GM19025 (cell line): ENCODE data around the gene PLIN3.
"Not testable (repeated sequence)": the region's sequence is repeated elsewhere in the genome, so short reads cannot be mapped to it uniquely, and the experiment has no call there.

Experiments
- ATAC-seq: cut with Tn5 transposase; IDR thresholded peaks from one replicate; pipeline ENCODE4 v1.9.1; 2021; ENCODE audit warnings: mild to moderate bottlenecking, low read depth, moderate library complexity; ENCODE audit not compliant: unreplicated experiment

PLIN3 gene, protein sequence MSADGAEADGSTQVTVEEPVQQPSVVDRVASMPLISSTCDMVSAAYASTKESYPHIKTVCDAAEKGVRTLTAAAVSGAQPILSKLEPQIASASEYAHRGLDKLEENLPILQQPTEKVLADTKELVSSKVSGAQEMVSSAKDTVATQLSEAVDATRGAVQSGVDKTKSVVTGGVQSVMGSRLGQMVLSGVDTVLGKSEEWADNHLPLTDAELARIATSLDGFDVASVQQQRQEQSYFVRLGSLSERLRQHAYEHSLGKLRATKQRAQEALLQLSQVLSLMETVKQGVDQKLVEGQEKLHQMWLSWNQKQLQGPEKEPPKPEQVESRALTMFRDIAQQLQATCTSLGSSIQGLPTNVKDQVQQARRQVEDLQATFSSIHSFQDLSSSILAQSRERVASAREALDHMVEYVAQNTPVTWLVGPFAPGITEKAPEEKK

GRCh38 chr19:4867534-4868285, at the start of gene PLIN3:
TSS of gene PLIN3 (minus strand) at chr19:4867667. CDS start at chr19:4861394, 6,273 bp downstream.
- peak; percentile 75 for ATAC-seq

- no peak for ATAC-seq
Observed at GRCh38 chr19:4916292-4917082, 49.0 kb upstream of the PLIN3 start.

DNA sequence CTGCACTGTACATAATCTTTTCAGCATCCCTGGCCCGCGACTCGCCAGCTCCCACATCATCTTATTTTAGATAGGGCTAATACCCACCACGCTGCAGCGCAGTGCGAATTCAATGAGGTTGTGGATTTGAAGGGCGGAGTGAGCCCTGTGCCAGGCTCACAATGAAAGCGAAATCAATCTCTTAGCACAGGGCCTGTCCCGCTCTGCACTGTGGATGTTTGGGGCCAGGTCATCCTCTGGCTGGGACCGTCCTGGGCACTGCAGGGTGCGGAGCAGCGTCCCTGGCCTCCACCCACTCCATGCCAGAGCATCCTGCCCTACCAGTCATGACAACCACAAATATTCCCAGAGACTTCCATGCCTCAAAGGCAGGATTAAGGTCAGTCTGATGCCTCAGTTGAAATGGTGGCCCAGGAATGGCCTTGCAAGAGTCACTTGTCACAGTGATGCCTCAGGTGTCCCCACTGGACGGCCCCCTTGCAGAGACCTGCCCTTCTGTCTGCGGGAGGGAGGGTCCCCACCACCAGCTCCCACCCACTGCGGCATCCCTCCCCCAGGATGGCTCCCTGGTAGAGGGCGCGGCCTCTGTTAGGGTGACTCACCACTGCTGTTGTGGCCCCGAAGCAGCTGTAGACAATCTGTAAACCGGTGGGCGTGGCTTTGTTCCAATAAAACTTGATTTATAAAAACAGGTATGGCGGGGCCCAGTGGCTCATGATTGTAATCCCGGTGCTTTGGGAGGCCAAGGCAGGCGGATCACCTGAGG, 47.5 kb upstream of the PLIN3 start:
- no peak for ATAC-seq

DNA sequence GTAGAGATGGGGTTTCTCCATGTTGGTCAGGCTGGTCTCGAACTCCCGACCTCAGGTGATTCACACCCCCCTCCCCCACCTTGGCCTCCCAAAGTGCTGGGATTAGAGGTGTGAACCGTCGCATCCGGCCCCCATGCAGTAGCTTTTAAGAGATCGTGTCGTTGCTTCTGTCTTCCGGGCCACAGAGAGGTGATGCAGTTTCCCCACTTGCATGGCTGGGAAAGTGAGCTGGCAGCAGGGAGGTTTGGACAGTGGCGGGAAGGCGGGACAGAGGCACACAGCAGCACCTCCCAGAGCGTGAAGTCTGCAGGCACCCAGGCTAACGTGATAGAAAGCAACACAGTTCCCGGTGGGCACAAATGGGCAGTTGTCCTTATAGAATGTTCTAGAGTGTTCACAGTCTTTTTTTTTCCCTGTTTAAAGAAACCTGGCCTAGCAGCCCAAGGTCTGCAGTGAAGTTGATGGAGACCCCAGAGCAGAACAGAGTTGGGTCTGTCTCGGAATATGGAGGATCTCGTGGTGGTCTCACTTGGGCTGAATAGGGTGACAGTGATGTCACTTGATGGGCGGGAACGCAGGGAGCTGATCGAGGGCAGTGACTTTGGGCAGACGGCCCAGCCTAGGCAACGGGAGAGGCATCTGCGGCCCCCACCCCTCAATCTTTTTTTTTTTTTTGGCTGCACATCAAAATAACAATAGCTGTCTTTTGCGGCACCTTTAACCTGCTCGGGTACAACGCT, 46.7 kb upstream of the PLIN3 start:
- no peak for ATAC-seq

DNA sequence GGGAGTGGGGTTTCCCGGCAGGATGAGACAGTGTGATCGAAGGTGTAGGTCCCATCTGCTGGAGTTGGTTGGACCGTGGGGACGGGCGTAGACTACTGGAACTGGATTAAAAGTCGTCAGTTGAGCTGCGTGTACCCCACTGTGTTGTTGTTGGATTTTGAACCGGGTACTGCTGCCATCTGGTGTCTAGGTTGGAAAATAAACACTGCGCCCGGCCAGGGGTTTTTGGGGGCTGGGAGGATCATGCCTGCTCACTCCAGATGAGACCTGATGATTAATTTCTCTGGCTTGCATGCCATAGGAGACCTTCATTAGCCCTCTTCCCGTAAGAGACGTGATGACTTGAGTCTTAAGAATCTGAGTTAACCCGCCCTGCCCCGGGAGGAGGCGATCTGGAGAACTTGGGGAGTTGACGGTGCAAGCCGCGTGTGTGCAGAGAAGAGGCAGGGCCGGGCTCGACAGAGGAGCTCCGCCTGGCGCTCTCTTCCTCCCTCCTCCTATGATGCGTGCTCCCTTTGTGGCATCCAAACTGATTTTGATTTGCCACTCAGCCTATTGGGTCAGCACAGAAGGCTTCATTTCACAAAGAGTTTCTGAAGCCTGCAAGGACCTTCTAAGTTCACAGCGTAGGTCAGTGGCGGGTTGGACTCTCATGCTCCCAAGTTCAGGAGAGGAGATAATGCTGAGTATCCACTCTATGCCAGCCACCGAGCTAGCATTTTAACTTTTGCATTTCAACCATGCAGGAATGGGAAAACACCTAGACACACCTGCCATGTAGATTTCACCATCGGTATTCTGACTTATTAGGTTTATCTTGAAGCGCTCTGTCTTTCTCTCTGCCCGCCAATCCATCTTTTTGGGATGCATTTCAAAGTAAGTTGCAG, 44.6 kb upstream of the PLIN3 start:
- no peak for ATAC-seq

DNA sequence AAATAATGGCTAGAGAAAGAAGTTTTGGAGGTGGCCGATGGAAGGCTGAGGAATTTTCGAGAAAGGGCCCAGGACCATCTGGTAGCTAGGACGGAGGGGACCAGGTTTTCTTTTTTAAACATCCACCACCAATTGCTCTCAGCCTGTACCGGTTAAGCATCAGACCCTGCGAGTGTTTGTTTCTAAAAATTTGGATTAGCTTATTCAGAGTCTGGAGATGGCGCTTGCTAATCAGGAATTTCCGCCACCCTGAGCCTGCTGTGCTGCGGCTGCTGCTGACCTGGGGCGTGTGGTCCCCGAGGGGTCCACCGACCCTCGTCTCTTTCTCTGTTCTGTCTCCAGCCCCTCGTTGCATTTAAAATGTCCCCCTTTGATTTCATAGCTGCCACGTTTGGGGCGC, 43.8 kb upstream of the PLIN3 start:
- ATAC-seq: no peak

- ATAC-seq: no peak
Observed at GRCh38 chr19:4910594-4911281, 43.3 kb upstream of the PLIN3 start.

GRCh38 chr19:4909897-4910593, 42.6 kb upstream of the PLIN3 start:
- peak; percentile 85 for ATAC-seq

DNA sequence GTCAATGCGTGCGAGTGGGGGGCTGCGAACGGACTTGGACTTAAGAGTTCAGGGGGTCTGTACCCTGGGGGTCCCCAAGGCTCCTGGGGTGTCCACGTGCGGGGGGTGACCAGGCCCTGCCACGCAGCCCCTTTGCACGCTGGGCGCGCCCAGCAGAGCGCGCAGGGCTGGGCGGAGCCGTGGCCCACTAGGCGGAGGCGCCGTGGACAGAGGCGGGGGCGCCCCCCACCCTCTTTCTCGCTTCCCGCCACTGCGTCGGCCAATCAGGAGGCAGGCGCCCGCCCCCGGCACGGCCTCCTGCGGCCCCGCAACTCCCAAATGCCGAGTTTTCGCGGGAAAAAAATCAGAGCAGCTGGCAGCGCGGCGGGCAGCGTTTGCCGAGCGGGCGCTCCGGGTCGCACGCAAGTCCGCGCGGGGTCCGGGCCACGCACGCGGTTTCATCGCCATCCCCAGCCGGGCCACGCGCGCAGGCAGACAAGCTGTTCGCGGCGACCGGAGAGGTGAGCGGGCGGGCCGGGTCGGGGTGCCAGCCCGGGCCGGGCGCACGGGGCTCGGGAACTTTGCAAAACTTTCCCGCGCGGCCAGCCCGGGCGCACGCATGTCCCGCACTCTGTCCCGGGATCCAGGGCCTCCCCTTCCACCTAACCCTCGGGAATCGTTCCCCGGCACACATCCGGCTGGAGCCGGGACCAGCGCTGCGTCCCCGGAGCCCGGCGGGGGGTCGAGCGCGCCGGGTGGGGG, 41.9 kb upstream of the PLIN3 start, which contains the start of gene UHRF1:
UHRF1 (plus strand) TSS at position 346 of the 741 bp plus-strand sequence. CDS start 1,385 bp downstream, outside the sequence.
- ATAC-seq: peak; percentile 22

- ATAC-seq: no peak
Observed at GRCh38 chr19:4908781-4909155, 41.3 kb upstream of the PLIN3 start.

DNA sequence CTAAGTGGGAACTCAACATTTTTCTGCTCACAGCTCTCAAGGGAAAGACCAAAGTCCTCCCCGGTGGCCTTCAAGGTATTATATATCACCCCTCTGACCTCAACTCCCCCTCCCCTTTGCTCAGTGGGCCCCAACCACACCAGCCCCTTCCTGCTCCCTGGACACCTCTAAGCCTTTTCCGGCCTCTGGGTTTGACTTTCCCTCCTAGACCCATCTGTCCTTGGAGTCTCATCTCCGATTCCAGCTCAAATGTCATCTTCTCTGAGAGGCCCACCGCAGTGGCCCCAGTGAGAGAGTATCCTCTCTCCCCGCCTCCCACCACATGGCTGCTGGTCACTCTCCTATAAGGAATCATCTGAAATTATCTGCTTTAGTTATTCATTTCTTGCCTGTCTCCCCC, 40.9 kb upstream of the PLIN3 start:
- ATAC-seq: no peak

DNA sequence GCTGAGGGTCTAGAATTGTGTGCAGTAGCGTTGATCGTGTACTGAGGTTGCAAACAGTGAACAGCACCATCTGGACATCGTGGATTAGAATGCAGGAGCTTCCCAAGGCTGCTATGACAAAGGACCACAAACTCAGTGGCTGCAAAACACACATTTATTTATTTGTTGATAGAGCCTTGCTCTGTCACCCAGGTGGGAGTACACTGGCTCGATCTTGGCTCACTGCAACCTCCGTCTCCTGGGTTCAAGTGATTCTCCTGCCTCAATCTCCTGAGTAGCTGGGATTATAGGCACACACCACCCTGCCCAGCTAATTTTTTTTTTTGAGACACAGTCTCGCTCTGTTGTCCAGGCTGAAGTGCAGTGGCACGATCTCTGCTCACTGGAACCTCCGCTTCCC, 39.5 kb upstream of the PLIN3 start:
- no peak for ATAC-seq

DNA sequence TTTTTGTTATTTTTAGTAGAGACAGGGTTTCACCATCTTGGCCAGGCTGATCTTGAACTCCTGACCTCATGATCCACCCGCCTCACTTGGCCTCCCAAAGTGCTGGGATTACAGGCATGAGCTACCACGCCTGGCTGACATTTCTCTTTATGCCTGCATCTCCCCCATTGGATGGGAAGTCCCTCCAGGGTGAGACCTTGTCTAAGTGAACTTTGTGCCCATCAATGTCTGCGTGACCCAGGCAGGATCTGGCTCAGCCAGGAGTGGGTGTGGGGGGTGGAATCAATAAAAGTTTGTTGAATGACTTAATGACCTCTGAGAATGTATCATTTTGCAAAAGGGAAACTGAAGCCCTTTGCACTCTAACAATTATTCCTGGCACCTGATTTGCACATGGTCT, 37.0 kb upstream of the PLIN3 start:
- no peak for ATAC-seq

DNA sequence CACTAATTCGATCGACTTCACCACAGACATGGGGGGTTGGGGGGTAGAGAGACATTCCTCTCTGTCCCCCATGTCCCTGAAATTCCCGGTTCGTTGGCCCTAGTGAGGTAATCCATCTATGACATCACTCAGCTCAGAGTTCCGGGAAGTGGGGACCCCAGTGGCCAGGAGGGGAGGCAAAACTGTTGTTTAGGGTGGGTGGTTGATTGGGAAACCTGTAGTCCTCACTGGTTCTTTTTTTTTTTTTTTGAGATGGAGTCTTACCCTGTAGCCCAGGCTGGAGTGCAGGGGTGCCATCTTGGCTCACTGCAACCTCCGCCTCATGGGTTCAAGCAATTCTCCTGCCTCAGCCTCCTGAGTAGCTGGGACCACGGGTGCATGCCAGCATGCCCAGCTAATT, 35.3 kb upstream of the PLIN3 start, which contains the start of gene ARRDC5:
ARRDC5 (minus strand) TSS at position 101 of the 400 bp plus-strand sequence; CDS start at position 30, 71 bp downstream.
- ATAC-seq: no peak

DNA sequence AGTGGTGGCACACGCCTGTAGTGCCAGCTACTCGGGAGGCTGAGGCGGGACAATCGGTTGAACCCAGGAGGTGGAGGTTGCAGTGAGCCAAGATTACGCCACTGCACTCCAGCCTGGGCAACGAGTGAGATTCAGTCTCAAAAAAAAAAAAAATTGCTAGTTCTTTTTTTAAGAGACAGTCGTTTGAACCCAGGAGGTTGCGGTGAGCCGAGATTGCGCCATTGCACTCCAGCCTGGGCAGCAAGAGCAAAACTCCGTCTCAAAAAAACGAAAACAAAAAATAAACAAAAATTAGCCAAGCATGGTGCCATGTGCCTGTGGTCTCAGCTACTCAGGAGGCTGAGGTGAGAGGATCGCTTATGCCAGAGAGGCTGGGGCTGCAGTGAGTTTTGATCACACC, 33.4 kb upstream of the PLIN3 start:
- not testable (repeated sequence) for ATAC-seq

DNA sequence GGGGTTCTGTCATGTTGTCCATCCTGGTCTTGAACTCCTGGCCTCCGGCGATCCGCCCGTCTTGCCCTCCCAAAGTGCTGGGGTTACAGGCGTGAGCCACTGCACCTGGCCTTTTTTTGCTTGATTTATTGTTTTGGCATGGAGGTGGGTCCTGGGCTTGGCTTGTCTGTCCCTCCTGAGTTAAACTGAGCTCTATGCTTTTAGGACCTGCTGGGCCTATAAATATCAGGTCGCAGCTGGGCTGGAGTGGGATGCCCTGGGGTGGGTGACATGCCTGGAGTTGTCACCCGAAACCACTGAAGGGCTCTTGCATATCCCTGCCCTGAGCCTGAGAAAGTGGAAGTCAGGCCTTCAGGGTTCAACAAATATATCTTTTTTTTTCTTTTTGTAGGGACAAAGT, 29.7 kb upstream of the PLIN3 start:
- no peak for ATAC-seq

- no peak for ATAC-seq
Observed at GRCh38 chr19:4896372-4896771, 28.9 kb upstream of the PLIN3 start.
